ENCODE measurements around the gene TADA3.
A peak's percentile ranks its signal among the peaks of the same experiment; 100 is the strongest.

TADA3 gene

GRCh38 chr3:9792405-9793160, at the start of gene TADA3, which contains the start of gene ARPC4:
Gene TADA3, minus strand, starts transcription at chr3:9792473. Its CDS starts 1,007 bp downstream, at chr3:9791466.
Gene ARPC4, plus strand, starts transcription at chr3:9793082. Its CDS starts 40 bp downstream, at chr3:9793122.
- DNase-seq = peak; percentile 91 to 95

GRCh38 chr3:9841015-9841414, 48.7 kb upstream of the TADA3 start:
- DNase-seq = no peak

DNA sequence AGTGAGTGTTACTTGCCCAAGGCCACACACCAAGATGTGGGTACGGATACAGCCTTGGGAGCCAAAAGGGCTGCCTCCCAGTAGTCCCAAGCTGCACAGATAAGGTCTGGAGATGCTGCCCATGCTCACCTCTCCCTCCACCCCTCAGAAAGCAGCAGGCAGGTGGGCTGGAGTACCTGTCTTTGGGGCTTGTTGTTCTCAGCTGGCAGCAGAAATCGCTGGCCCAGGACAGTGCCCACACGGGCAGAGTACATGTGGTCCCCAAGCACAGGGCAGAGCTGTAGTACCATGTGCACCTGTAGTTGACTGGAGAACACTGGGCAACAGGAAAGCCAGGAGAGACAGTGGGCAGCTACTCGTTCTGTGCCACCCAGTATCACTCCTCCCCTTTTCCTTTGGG, 46.6 kb upstream of the TADA3 start:
- DNase-seq = no peak

DNA sequence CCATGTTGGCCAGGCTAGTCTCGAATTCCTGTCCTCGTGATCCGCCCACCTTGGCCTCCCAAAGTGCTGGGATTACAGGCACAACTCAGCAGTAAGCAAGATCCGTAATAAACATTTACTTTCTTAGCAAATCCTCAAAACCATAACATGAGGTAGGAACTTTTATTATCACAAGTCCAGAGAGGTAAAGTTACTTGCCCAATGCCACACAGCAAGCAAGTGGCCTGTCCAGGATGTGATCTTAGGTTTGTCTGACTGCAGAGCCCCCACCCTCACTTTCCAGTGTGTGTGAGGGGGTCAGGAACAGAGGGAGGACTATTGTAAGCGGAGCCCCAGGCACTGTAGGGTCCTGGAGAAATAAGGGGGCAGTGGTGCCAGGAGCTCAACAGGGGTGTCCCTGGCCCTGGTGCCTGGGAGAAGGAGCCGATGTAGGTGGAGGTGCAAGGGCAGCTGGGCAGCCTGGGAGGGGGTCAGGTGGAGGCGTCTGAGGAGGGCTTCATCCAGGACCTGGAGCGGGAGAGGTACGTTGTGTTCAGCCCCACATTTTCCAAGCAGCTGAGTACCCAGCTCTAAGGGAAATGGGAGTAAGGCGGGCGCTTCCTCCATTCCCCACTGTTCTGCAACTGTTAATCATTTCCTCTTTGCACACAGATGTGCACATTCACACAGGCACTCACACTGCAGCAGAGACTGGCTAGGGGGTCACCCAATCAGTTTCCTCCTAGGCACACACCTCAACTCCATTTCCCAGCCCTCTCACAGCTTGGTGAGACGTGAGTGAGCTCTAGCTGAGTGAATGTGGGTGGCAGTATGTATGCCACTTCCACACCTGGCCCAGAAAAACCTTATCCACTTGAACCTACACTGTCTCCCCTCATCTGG, 45.7 kb upstream of the TADA3 start:
- no peak for DNase-seq

DNA sequence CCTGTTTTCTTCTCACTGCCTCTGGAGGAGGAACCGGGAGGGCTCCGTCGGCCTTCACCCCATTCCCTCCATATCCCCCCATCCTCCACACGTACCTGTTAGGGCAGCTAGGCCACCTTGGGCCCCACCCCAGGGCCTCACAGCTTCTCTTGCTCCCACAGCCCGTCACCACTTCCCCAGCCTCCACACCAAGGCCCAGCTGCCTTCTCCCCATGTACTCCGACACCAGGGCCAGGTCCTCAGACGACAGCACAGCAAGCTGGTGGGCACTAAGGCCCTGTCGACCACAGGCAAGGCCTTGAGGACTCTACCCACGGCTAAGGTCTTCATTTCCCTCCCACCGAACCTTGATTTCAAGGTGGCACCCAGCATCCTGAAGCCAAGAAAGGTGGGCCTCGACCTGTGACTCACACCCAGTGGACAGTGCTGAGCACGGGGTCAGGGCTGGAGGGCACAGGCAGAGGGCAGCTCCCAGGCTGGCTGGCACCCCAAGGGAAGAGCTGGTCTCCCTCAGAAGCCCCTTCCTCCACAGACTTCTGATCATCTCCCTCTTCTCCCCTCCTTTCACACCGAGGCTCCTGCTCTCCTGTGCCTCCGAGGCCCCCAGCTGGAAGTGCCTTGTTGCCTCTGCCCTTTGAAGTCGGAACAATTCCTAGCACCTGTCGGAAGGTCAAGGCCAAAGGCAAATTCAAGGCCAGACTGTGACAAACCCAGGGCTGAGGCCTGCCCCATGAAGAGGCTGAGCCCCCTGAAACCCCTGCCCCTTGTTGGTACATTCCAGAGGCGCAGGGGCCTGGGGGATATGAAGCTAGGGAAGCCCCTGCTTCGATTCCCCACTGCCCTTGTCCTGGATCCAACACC, 42.5 kb upstream of the TADA3 start:
- no peak for DNase-seq

DNA sequence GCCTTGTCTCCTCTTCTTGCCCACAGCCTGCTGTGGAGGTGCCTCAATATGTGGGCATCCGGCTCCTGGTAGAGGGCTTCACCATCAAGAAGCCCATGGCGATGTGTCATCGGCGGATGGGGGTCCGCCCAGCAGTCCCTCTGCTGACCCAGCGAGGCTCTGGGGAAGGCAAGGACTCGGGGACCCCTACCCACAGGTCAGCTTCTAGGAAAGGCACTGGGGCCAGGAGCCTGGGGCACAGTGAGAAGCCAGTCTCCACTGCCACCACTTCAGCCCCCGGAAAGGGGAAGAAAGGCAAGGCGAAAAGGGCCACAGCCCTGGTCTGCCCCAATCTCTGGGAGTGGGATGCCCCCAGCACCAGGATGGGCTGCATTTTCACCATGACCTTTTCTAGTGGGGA, 40.8 kb upstream of the TADA3 start:
- no peak for DNase-seq

DNA sequence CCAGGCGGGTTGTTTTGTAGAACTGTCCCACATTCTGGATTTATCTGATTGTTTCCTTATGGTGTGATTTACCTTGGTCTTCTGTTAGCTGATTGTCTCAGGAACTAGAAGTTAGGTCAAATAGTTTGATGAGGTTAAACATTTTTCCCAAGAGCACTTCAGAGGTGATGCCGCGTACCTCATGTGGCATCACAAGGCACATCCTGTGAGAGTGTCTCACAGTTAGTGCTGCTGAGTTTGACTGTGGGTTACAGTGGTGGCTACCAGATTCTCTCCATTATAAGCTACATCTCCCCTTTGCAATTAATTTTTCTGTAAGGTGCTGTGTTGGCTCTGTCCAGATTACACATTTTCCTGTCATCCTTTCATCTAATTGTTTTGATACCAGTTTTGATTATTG, 39.0 kb upstream of the TADA3 start:
- DNase-seq = no peak

DNA sequence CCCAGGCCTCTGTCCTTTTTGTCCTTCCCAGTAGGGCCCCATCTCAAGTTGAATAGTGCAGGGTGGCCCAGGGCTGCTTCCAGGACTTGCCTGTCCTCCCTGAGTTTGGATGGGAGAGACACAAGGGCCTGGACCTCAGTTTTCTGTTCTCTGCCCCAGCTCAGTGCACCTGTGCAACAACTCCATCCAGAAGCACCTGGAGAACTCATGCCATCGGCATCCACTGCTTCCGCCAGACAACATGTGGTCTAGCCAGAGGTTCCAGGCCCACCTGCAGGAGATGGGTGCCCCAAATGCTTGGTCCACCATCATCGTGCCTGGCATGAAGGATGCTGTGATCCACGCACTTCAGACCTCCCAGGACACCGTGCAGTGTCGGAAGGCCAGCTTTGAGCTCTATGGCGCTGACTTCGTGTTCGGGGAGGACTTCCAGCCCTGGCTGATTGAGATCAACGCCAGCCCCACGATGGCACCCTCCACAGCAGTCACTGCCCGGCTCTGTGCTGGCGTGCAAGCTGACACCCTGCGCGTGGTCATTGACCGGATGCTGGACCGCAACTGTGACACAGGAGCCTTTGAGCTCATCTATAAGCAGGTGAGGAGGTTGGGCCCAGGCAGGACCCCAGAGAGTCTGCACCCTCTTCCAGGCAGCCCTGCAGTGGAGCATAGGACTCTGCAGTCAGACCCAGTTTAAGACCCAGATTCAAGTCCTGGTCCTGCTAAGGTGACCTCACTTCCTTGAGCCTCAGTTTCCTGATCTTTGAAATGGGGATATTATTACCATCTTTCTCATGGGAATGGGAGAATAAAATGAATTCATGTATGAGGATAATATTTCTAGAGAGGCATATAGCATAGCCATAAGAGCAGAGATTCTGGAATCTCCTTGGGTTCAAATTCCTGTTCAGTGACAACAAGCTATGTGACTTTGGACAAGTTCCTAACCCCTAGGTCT, 36.8 kb upstream of the TADA3 start:
- DNase-seq = no peak

- DNase-seq = peak in 1 of 2 experiments; percentile 48
Measured at GRCh38 chr3:9826815-9827573, 34.7 kb upstream of the TADA3 start.

GRCh38 chr3:9825451-9826040, 33.3 kb upstream of the TADA3 start:
- DNase-seq = no peak

- DNase-seq = peak in 1 of 2 experiments; percentile 28
Measured at GRCh38 chr3:9820946-9821345, 28.7 kb upstream of the TADA3 start.

DNA sequence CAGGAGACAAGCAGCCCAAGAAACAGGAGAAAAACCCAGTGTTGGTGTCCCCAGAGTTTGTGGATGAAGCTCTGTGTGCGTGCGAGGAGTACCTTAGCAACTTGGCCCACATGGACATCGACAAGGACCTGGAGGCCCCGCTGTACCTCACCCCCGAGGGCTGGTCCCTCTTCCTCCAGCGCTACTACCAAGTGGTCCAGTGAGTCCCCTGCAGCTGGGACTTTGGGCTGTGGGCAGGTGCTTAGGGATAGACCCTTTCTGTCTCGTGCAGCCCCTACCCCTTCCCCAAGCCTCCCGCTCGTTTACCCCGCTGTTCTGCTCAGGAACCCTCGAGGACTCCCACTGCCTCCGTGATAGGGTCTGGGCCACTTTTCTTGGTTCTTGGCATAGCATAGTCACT, 28.3 kb upstream of the TADA3 start:
- no peak for DNase-seq

GRCh38 chr3:9818666-9819335, 26.5 kb upstream of the TADA3 start:
- DNase-seq = no peak

DNA sequence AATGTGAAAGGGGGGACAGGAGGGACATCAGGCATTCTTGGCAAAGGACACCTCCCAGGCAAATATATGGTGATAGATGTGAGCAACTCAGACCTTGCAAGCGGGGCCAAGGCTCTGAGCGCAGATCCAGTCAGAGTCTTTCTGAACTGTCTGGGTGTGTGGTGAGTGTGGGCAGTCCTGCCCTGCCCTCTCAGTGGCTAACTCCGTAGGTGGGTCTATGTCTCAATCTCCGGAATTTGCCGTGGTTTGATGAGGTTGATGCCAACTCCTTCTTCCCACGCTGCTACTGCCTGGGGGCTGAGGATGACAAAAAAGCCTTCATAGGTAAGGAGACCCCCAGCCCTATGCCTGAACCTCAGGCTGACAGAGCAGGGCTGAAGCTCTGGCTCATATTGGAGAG, 25.2 kb upstream of the TADA3 start:
- no peak for DNase-seq

- no peak for DNase-seq
Measured at GRCh38 chr3:9815986-9816385, 23.7 kb upstream of the TADA3 start.

DNA sequence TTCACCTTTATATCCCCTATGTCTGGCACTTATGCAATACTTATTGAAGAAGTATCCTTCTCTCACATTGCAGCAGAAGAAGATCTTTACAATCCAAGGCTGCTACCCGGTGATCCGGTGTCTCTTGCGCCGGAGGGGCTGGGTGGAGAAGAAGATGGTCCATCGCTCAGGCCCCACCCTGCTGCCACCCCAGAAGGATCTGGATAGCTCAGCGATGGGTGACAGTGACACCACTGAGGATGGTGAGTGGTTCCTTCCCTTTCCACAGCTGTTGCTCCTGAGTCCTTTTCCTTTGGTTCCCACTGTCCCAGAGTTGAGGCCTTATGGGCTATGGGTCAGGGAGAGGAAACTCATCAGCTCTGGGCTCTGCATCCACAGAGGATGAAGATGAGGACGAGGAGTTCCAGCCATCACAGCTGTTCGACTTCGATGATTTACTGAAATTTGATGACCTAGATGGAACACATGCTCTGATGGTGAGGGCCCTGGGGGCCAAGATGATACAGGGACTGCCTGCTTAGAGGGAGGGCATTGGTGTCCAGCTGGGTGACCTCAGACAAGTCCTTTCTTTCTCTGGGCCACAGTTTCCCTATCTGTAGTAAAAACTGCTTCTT, 20.7 kb upstream of the TADA3 start:
- DNase-seq = no peak

DNA sequence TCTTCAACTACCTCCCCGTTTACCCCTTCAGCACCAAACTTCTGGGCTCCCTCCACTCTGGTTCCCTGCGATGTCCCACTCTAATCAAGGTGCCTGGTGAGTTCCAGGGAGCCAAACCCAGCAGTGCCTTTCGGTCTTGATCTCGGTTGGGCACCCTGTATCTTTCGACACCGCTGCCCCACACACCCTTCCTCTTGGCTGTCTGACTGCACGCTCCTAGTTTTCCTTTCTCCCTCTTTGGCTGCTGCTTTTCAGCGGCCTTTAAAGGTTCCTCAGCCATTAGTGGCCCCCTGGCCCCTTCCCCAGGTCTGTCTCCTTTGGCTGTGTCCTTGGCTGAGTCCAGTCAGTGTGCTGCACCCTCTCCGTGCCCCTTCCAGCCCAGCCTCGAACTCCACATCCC, 18.6 kb upstream of the TADA3 start:
- no peak for DNase-seq

GRCh38 chr3:9810433-9810770, 18.1 kb upstream of the TADA3 start:
- peak in 1 of 2 experiments; percentile 18 for DNase-seq

- peak; percentile 29 to 73 for DNase-seq
Measured at GRCh38 chr3:9809615-9810432, 17.6 kb upstream of the TADA3 start, which contains the start of gene TTLL3. Gene TTLL3, plus strand, starts transcription at chr3:9810262. Its CDS starts 400 bp downstream, at chr3:9810662.

All from NCI-H526 (cell line).